Measurements from ENCODE around the gene TSPAN32. TPM values are rescaled to one million over a fixed set of nuclear protein-coding genes. Genes with fewer than 3 reads are reported as not detected.

Gene TSPAN32
- total RNA-seq, 2 experiments from 2014 or later: 0.69 to 2.0 TPM

DNA sequence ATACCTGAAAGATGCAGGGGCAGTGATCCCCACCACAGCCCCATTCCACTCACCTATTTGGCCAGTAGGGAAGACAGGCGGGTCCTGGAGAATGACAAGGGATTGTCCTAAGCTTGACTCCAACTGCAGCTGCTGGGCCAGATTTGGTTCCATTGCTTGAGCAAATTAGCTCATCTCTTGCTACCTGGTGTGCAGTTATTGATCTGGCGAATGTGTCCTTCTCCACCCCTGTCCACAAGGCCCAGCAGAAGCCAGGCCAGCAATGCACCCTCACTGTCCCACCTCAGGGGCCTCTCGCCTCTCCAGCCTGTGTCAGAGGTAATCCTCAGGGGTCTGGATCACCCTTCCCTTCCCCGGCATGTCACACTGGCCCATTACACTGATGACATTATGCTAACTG, 23.3 kb downstream of the TSPAN32 start:
- Histone ChIP-seq H2AFZ (ENCODE audit: low read length) (no peak overlapping the region), H3K9me2 (ENCODE audit: insufficient read depth, low read length) (no peaks in the 10 kb centered on the region), H3K27ac (ENCODE audit: low read depth, low read length, poor library complexity, severe bottlenecking) (no peak overlapping the region), H3K79me2 (ENCODE audit: insufficient read depth, low read depth, low read length) (no peaks in the 10 kb centered on the region), H4K20me1 (ENCODE audit: insufficient read depth, low read length) (no peaks in the 10 kb centered on the region), H3K4me2 (ENCODE audit: low read length) (no peak overlapping the region), H3K9me3 (ENCODE audit: low read length) (no peaks in the 10 kb centered on the region), H3K4me3 (ENCODE audit: low read depth, low read length, poor library complexity, severe bottlenecking) (no peak overlapping the region), H3K4me1 (ENCODE audit: insufficient read depth, low read length, poor library complexity, severe bottlenecking) (no peaks in the 10 kb centered on the region), H3K36me3 (ENCODE audit: insufficient read depth, low read length) (no peaks in the 10 kb centered on the region)
- TF ChIP-seq, protein P1, sequence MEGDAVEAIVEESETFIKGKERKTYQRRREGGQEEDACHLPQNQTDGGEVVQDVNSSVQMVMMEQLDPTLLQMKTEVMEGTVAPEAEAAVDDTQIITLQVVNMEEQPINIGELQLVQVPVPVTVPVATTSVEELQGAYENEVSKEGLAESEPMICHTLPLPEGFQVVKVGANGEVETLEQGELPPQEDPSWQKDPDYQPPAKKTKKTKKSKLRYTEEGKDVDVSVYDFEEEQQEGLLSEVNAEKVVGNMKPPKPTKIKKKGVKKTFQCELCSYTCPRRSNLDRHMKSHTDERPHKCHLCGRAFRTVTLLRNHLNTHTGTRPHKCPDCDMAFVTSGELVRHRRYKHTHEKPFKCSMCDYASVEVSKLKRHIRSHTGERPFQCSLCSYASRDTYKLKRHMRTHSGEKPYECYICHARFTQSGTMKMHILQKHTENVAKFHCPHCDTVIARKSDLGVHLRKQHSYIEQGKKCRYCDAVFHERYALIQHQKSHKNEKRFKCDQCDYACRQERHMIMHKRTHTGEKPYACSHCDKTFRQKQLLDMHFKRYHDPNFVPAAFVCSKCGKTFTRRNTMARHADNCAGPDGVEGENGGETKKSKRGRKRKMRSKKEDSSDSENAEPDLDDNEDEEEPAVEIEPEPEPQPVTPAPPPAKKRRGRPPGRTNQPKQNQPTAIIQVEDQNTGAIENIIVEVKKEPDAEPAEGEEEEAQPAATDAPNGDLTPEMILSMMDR (conservative IDR thresholded peaks at IDR 0.05; ENCODE audit: low read length): no peak
- no peak for TF ChIP-seq EZH2phosphoT487 (IDR thresholded peaks at IDR 0.05; ENCODE audit: borderline replicate concordance, low read depth, low read length)
- no TSS peak for BruUV-seq (replicated peaks)
- CTCF ChIA-PET (ENCODE audit: unreplicated experiment): no interaction called here
- intact Hi-C loops (cut with micrococcal nuclease; ENCODE audit: unreplicated experiment): no loop called here
- DNase-seq (ENCODE audit: low spot score): no peak
- POLR2A ChIA-PET: interaction anchor here (0.6 kb wide), 1 partner anchor 9 kb away, joined by 3 read pairs; no protein-coding TSS in a partner anchor

DNA sequence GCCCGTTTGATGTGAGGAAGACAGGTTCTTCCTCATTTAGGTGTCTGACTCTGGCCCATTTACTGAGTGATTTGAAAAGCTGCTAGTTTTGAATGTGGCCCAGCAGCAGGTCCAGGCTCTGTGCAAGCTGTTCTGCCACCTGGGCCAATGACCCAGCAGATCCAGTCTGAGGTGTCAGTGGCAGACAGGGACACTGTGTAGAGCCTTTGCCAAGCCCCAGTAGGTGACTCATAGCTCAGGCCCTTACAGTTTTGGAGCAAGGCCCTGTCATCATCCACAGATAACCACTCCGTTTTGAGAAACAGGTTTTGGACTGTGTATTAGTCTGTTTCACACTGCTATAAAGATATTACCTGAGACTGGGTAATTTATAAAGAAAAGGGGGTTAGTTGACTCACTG, 23.9 kb downstream of the TSPAN32 start:
- Histone ChIP-seq H2AFZ (ENCODE audit: low read length) (no peak overlapping the region), H3K9me3 (ENCODE audit: low read length) (no peaks in the 10 kb centered on the region), H3K4me3 (ENCODE audit: low read depth, low read length, poor library complexity, severe bottlenecking) (no peak overlapping the region), H3K4me1 (ENCODE audit: insufficient read depth, low read length, poor library complexity, severe bottlenecking) (no peaks in the 10 kb centered on the region), H4K20me1 (ENCODE audit: insufficient read depth, low read length) (no peaks in the 10 kb centered on the region), H3K27ac (ENCODE audit: low read depth, low read length, poor library complexity, severe bottlenecking) (no peak overlapping the region), H3K4me2 (ENCODE audit: low read length) (no peak overlapping the region), H3K9me2 (ENCODE audit: insufficient read depth, low read length) (no peaks in the 10 kb centered on the region), H3K36me3 (ENCODE audit: insufficient read depth, low read length) (no peaks in the 10 kb centered on the region), H3K79me2 (ENCODE audit: insufficient read depth, low read depth, low read length) (no peaks in the 10 kb centered on the region)
- no TSS peak for BruUV-seq (replicated peaks)
- intact Hi-C loops (cut with micrococcal nuclease; ENCODE audit: unreplicated experiment): no loop called here
- no peak for DNase-seq (ENCODE audit: low spot score)
- TF ChIP-seq EZH2phosphoT487 (IDR thresholded peaks at IDR 0.05; ENCODE audit: borderline replicate concordance, low read depth, low read length): no peak
- TF ChIP-seq, protein P1 (conservative IDR thresholded peaks at IDR 0.05; ENCODE audit: low read length): no peak
- ChIA-PET POLR2A (interaction anchor here (0.6 kb wide), 1 partner anchor 9 kb away, joined by 3 read pairs; no protein-coding TSS in a partner anchor), CTCF (ENCODE audit: unreplicated experiment) (no interaction called here)

DNA sequence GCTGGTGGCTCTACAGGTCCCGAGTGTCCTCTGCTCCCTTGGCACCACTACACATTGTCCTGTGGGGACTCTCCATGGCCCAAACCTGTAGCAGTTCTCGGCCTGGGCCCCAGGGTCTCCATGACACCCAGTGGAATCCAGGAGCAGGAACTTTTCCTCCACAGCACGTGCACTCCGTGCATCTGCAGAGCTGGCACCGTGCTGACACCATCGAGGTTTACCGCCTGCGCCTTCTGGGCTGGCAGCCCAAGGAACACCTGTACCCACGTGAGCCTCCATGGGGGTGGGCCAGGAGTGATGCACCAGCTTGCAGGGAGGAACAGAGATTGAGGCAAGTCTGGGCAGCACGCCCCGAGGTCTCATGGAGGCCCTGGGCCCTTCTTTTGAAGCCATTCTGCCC, 25.2 kb downstream of the TSPAN32 start:
- POLR2A ChIA-PET: no interaction called here
- Histone ChIP-seq H2AFZ (ENCODE audit: low read length) (no peak overlapping the region), H3K4me3 (ENCODE audit: low read depth, low read length, poor library complexity, severe bottlenecking) (no peak overlapping the region), H3K36me3 (ENCODE audit: insufficient read depth, low read length) (no peaks in the 10 kb centered on the region), H3K4me1 (ENCODE audit: insufficient read depth, low read length, poor library complexity, severe bottlenecking) (no peaks in the 10 kb centered on the region), H3K27ac (ENCODE audit: low read depth, low read length, poor library complexity, severe bottlenecking) (no peak overlapping the region), H3K9me2 (ENCODE audit: insufficient read depth, low read length) (no peaks in the 10 kb centered on the region), H3K9me3 (ENCODE audit: low read length) (no peaks in the 10 kb centered on the region), H4K20me1 (ENCODE audit: insufficient read depth, low read length) (no peaks in the 10 kb centered on the region), H3K4me2 (ENCODE audit: low read length) (no peak overlapping the region), H3K79me2 (ENCODE audit: insufficient read depth, low read depth, low read length) (no peaks in the 10 kb centered on the region)
- TF ChIP-seq, protein P1 (conservative IDR thresholded peaks at IDR 0.05; ENCODE audit: low read length): no peak
- TF ChIP-seq EZH2phosphoT487 (IDR thresholded peaks at IDR 0.05; ENCODE audit: borderline replicate concordance, low read depth, low read length): no peak
- BruUV-seq (replicated peaks): no TSS peak
- CTCF ChIA-PET (ENCODE audit: unreplicated experiment): no interaction called here
- intact Hi-C loops (cut with micrococcal nuclease; ENCODE audit: unreplicated experiment): no loop called here
- DNase-seq (ENCODE audit: low spot score): no peak
